AG04450 (cell line): ENCODE data around the gene PARD3B. TPM values are rescaled to one million over a fixed set of nuclear protein-coding genes. Genes with fewer than 3 reads are reported as not detected.

Experiments
- CTCF ChIA-PET: fragments of 300-600, 350-600 bp; formaldehyde crosslinking; extraction: SDS; loops from one replicate; lab custom pipeline; 2022; ENCODE audit warnings: antibody characterized with exemption, inconsistent platforms; lab: Charles Lee
- POLR2A ChIA-PET: fragments of 350-600 bp; formaldehyde crosslinking; extraction: SDS; loops from one replicate; lab custom pipeline; 2021; ENCODE audit warnings: antibody characterized with exemption, inconsistent platforms; lab: Yijun Ruan, JAX
- DNase-seq: peaks from one replicate; pipeline ENCODE4 v3.0.0-alpha.2; 2011; ENCODE audit warnings: low read depth, low spot score
- H3K27ac ChIP-seq: one replicate; pipeline ENCODE4 v1.5.1; 2012; ENCODE audit warnings: low read depth, low read length, control low read depth
- H3K27me3 ChIP-seq: one replicate; pipeline ENCODE4 v1.6.0; 2012; ENCODE audit warnings: low read length; ENCODE audit not compliant: control insufficient read depth, insufficient read depth
- H3K4me3 ChIP-seq: 2 replicates; pipeline ENCODE4 v1.5.1; 2011; ENCODE audit warnings: mild to moderate bottlenecking, low read depth, low read length, control low read depth
- H3K9me3 ChIP-seq: 2 replicates; pipeline ENCODE4 v1.5.1; 2012; ENCODE audit warnings: low read length; ENCODE audit not compliant: control insufficient read depth, insufficient read depth
- CTCF ChIP-seq: IDR thresholded peaks from 2 replicates; pipeline ENCODE4 v1.5.1; 2011; ENCODE audit warnings: low read depth, low read length, control low read depth, inconsistent platforms
- polyA plus RNA-seq: library from polyadenylated mRNA; depleted of rRNA; stranded (reverse); fragments of >200 nt; gene quantifications from 2 replicates; pipeline ENCODE4 v1.2.3, GENCODE V29; 2011

The PARD3B gene
- polyA plus RNA-seq, 1 experiment = 8.5 TPM

- Histone ChIP-seq H3K27me3 (no peaks in the 10 kb centered on the region), H3K4me3 (no peak overlapping the region), H3K27ac (no peak overlapping the region), H3K9me3 (no peaks in the 10 kb centered on the region)
- DNase-seq = no peak
- ChIA-PET CTCF (no interaction called here), POLR2A (no interaction called here)
- TF ChIP-seq CTCF = no peak
These were observed 427.5 kb downstream of the PARD3B start for GRCh38 chr2:204972606-204973336.

GRCh38 chr2:204973616-204974015 is 428.3 kb downstream of the PARD3B start:
- Histone ChIP-seq H3K27ac (no peak overlapping the region), H3K9me3 (no peaks in the 10 kb centered on the region), H3K27me3 (no peaks in the 10 kb centered on the region), H3K4me3 (no peak overlapping the region)
- no peak for TF ChIP-seq CTCF
- no peak for DNase-seq
- ChIA-PET CTCF (no interaction called here), POLR2A (no interaction called here)

- ChIA-PET POLR2A (no interaction called here), CTCF (no interaction called here)
- no peak for DNase-seq
- Histone ChIP-seq H3K9me3 (no peaks in the 10 kb centered on the region), H3K27me3 (no peaks in the 10 kb centered on the region), H3K27ac (no peak overlapping the region), H3K4me3 (no peak overlapping the region)
- no peak for TF ChIP-seq CTCF
These were observed 429.2 kb downstream of the PARD3B start for GRCh38 chr2:204974487-204974886.

- no peak for DNase-seq
- POLR2A ChIA-PET = no interaction called here
- Histone ChIP-seq H3K4me3 (no peak overlapping the region), H3K9me3 (no peaks in the 10 kb centered on the region), H3K27me3 (no peaks in the 10 kb centered on the region), H3K27ac (no peak overlapping the region)
- 0 out of 2 replicates have a peak, but pooled peaks have one; percentile 9 for TF ChIP-seq CTCF
- CTCF ChIA-PET = no interaction called here
These were observed 432.6 kb downstream of the PARD3B start for GRCh38 chr2:204977914-204978313.

- Histone ChIP-seq H3K4me3 (no peak overlapping the region), H3K27me3 (no peaks in the 10 kb centered on the region), H3K9me3 (no peaks in the 10 kb centered on the region), H3K27ac (no peak overlapping the region)
- POLR2A ChIA-PET = no interaction called here
- TF ChIP-seq CTCF = no peak
- CTCF ChIA-PET = interaction anchor here (0.5 kb wide), 1 partner anchor 41 kb away, joined by 4 read pairs; no protein-coding TSS in a partner anchor
- DNase-seq = no peak
These were observed 437.0 kb downstream of the PARD3B start for GRCh38 chr2:204982303-204982702.
